ENCODE measurements around the gene CNOT4. TPM values are rescaled to one million over a fixed set of nuclear protein-coding genes. Genes with fewer than 3 reads are reported as not detected.

Gene CNOT4
- total and polyA plus RNA-seq, 2 of the 4 experiments (the other 2 are of a cell fraction): 7.0 to 8.1 TPM

DNA sequence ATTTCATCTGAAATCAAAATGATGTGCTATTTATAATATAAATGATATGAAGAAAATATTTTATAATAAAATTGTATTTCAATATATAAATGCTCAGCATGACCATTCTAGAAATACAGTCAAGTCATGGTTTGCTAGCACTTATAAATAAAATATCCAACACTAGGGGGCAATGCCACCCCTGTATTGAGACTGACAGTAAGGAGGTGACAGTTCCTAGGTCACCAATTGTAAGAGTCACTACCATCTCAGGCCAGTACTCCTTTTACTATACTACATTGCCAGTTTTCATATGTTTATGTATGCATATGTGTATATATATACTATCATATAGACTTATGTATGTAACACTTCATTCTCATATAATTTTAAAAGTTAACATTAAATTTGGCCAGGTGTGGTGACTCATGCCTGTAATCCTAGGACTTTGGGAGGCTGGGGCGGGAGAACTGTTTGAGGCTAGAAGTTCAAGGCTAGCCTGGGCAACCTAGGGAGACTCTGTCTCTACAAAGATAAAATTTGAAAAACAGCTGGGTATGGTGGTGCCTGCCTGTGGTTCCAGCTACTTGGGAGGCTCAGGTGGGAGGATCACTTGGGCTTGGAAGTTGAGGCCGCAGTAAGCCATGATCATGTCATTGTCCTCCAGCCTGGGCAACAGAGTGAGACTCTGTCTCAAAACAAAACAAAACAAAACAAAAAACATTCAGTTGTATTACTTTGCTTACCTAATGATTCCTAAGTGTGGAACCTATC is 2.4 kb upstream of the CNOT4 start (continued):
- TF ChIP-seq RAD21 (IDR thresholded peaks at IDR 0.05; ENCODE audit: low read length): peak; percentile 47

DNA sequence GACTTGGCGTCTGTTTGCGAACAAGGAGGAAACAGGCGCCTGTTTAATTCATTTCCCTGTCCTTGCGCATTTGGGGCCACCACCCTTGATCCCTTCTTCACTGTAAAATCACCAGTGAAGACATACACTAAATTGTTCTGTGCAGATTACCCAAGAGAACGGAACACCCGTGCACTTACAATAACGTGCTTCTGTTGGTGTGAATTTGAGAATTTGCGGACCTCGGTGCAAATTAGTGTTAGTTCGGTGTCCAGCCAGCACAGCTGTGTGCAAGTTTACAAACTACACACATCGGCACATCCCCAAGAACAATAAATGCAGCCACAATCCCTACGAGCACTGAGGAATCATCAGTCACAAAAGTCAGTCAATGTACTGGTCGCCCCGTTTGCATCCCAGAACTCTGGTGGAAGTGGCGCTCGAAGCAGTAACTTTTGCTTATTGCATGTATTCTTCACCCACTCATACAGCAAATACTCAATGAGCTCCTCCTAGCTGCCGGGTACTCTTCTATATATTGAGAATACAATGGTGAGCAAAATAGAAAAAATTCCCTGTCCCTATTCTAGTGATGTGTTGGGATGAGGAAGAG is 786 bp upstream of the CNOT4 start:
- H2BK5ac ChIP-seq (ENCODE audit: low read depth, low read length, poor library complexity, severe bottlenecking): no peak overlapping the region
- no peak overlapping the region for H3K4ac ChIP-seq (ENCODE audit: low read depth, low read length)
- peaks cover 0 to 13% of the 10 kb centered on the region in 2 experiments; a peak in 2 of 4 replicates for H3K79me1 ChIP-seq (ENCODE audit: low read depth in 1 of 2, low read length in 2 of 2)
- H4K91ac ChIP-seq (ENCODE audit: insufficient read depth, low read depth, low read length): no peak overlapping the region
- H2BK20ac ChIP-seq (ENCODE audit: low read depth, low read length): no peak overlapping the region
- no peak overlapping the region for H3K56ac ChIP-seq (ENCODE audit: extremely low read depth, insufficient read depth, low read length)
- no peaks in the 10 kb centered on the region for H3K27me3 ChIP-seq (ENCODE audit: control insufficient read depth, insufficient read depth, low read length)
- H2BK15ac ChIP-seq (ENCODE audit: low read depth, low read length): no peak overlapping the region
- H3K27ac ChIP-seq (ENCODE audit: insufficient read depth, low read length): no peak overlapping the region
- H3K4me1 ChIP-seq (ENCODE audit: control insufficient read depth, insufficient read depth, low read length): no peaks in the 10 kb centered on the region
- CTCF ChIA-PET: no interaction called here
- intact Hi-C loops (cut with micrococcal nuclease): loop anchor here (1.0 to 5.0 kb wide), 2 partner anchors 229 to 298 kb away; partner anchors contain the start of gene WDR91
- H3K9me1 ChIP-seq (ENCODE audit: insufficient read depth, low read length): no peaks in the 10 kb centered on the region
- no peak for ATAC-seq (ENCODE audit: low read depth)
- BruUV-seq (replicated peaks): no TSS peak
- no peak overlapping the region for H2AK5ac ChIP-seq (ENCODE audit: low read depth, low read length)
- peak overlapping the region; percentile 100 for H2AFZ ChIP-seq (replicated peaks; ENCODE audit: low read length, poor library complexity)
- H3K9me3 ChIP-seq (ENCODE audit: control insufficient read depth, insufficient read depth, low read length): no peaks in the 10 kb centered on the region
- H3K18ac ChIP-seq (ENCODE audit: low read depth, low read length): no peak overlapping the region
- H2BK120ac ChIP-seq (ENCODE audit: low read depth, low read length): no peak overlapping the region
- in situ Hi-C loops (cut with MboI; ENCODE audit: low sequenced_read_pairs): no loop called here
- POLR2A ChIA-PET (ENCODE audit: unreplicated experiment): no interaction called here
- peak overlapping the region; percentile 46 for H3K9ac ChIP-seq (ENCODE audit: low read depth, low read length)
- H2AK9ac ChIP-seq (replicated peaks; ENCODE audit: low read depth, low read length, poor library complexity): peak overlapping the region; percentile 94
- TF ChIP-seq SMC3 (IDR thresholded peaks at IDR 0.05; ENCODE audit: low read depth, low read length) (no peak), MXI1 (IDR thresholded peaks at IDR 0.05; ENCODE audit: borderline replicate concordance, low read depth, low read length) (no peak), RCOR1 (IDR thresholded peaks at IDR 0.05; ENCODE audit: insufficient replicate concordance, low read length) (no peak), CHD1 (IDR thresholded peaks at IDR 0.05; ENCODE audit: low read depth, low read length) (no peak), CTCF (conservative IDR thresholded peaks at IDR 0.05; ENCODE audit: low read depth, low read length) (peak; percentile 24; the same call in 1 of the 2 replicates)
- H3K4me2 ChIP-seq (ENCODE audit: low read depth, low read length): peak overlapping the region; percentile 86
- H3K14ac ChIP-seq (replicated peaks; ENCODE audit: low read depth, low read length): 0 out of 2 replicates have a peak overlapping the region, but pooled peaks have one; percentile 25
- DNase-seq: peak; percentile 41
- H4K20me1 ChIP-seq (ENCODE audit: insufficient read depth, low read length): peaks cover 25% of the 10 kb centered on the region; the same call in 1 of the 2 replicates
- H3K23ac ChIP-seq (ENCODE audit: low read depth, low read length): peak overlapping the region; percentile 63; the same call in 1 of the 2 replicates
- no peaks in the 10 kb centered on the region for H3K36me3 ChIP-seq (ENCODE audit: control insufficient read depth, insufficient read depth, low read length)
- dilution Hi-C loops (cut with HindIII; ENCODE audit: low sequenced_read_pairs, unreplicated experiment): no loop called here
- H3K4me3 ChIP-seq (ENCODE audit: insufficient read depth, low read depth, low read length): peak overlapping the region; percentile 92
- no peak overlapping the region; a peak in 1 of 4 replicates for H4K8ac ChIP-seq (ENCODE audit: low read depth in 2 of 2, low read length in 2 of 2)
- H4K5ac ChIP-seq (ENCODE audit: low read depth, low read length): no peak overlapping the region
- no CpG with 5 or more reads among the region's 17 CpGs for WGBS, 2 experiments (ENCODE audit: extremely low coverage in 2 of 2, insufficient read length in 1 of 2)

Measured in IMR-90 (cell line).